H9 (cell line): ENCODE results near the gene PVR. TPM values are rescaled to one million over a fixed set of nuclear protein-coding genes. Genes with fewer than 3 reads are reported as not detected.
A peak's percentile ranks its signal among the peaks of the same experiment; 100 is the strongest.

Experiments used
- DNase-seq: peaks from one replicate; pipeline ENCODE4 v3.0.0-alpha.2; 2017
- H2AFZ ChIP-seq: one replicate; pipeline ENCODE4 v1.6.1; 2013; ENCODE audit warnings: mild to moderate bottlenecking, low read length, control low read depth, moderate library complexity
- H2AK5ac ChIP-seq: 2 replicates; pipeline ENCODE4 v1.6.1; 2013; ENCODE audit warnings: low read length, control low read depth, mixed read lengths; ENCODE audit not compliant: insufficient read length
- H2BK120ac ChIP-seq: one replicate; pipeline ENCODE4 v1.6.1; 2013; ENCODE audit warnings: low read depth, mild to moderate bottlenecking, low read length, control low read depth, inconsistent platforms; ENCODE audit not compliant: poor library complexity, severe bottlenecking
- H2BK12ac ChIP-seq: 2 replicates; pipeline ENCODE4 v1.6.1; 2013; ENCODE audit warnings: low read length, control low read depth, mixed read lengths, low read depth; ENCODE audit not compliant: insufficient read length
- H2BK15ac ChIP-seq: 2 replicates; pipeline ENCODE4 v1.6.1; 2013; ENCODE audit warnings: low read depth, low read length, control low read depth
- H2BK20ac ChIP-seq: one replicate; pipeline ENCODE4 v1.6.1; 2013; ENCODE audit warnings: low read depth, mild to moderate bottlenecking, low read length, control low read depth, inconsistent platforms; ENCODE audit not compliant: poor library complexity, severe bottlenecking
- H2BK5ac ChIP-seq: 2 replicates; pipeline ENCODE4 v1.6.1; 2013; ENCODE audit warnings: low read length, control low read depth, mixed read lengths; ENCODE audit not compliant: insufficient read length
- H3K14ac ChIP-seq: 2 replicates; pipeline ENCODE4 v1.6.1; 2013; ENCODE audit warnings: low read length, control low read depth; ENCODE audit not compliant: insufficient read depth
- H3K18ac ChIP-seq: 2 replicates; pipeline ENCODE4 v1.6.1; 2013; ENCODE audit warnings: low read depth, mild to moderate bottlenecking, mixed read lengths, low read length, control low read depth; ENCODE audit not compliant: insufficient read length
- H3K23ac ChIP-seq: 2 replicates; pipeline ENCODE4 v1.6.1; 2013; ENCODE audit warnings: low read length, control low read depth, mixed read lengths, low read depth; ENCODE audit not compliant: insufficient read length
- H3K23me2 ChIP-seq: 2 replicates; pipeline ENCODE4 v1.6.1; 2013; ENCODE audit warnings: low read depth, mild to moderate bottlenecking, mixed read lengths, low read length, control low read depth; ENCODE audit not compliant: insufficient read length, poor library complexity, severe bottlenecking
- H3K27ac ChIP-seq: 2 replicates; pipeline ENCODE4 v1.5.1; 2013; ENCODE audit warnings: low read length, control low read depth, mixed read lengths, low read depth; ENCODE audit not compliant: insufficient read length
- H3K27me3 ChIP-seq: 2 replicates; pipeline ENCODE4 v1.6.1; 2013; ENCODE audit warnings: low read length, control low read depth, inconsistent platforms; ENCODE audit not compliant: insufficient read depth
- H3K4ac ChIP-seq: 2 replicates; pipeline ENCODE4 v1.6.1; 2013; ENCODE audit warnings: low read depth, mild to moderate bottlenecking, control low read depth, inconsistent platforms, low read length, moderate library complexity
- H3K4me1 ChIP-seq: 2 replicates; pipeline ENCODE4 v1.6.1; 2013; ENCODE audit warnings: low read length, control low read depth, inconsistent platforms; ENCODE audit not compliant: insufficient read depth
- H3K4me2 ChIP-seq: 2 replicates; pipeline ENCODE4 v1.6.1; 2013; ENCODE audit warnings: low read length, control low read depth, mixed read lengths; ENCODE audit not compliant: insufficient read length, insufficient read depth
- H3K56ac ChIP-seq: 2 replicates; pipeline ENCODE4 v1.6.1; 2013; ENCODE audit warnings: low read depth, mild to moderate bottlenecking, mixed read lengths, low read length, control low read depth; ENCODE audit not compliant: insufficient read length
- H3K79me1 ChIP-seq: 2 replicates; pipeline ENCODE4 v1.6.1; 2013; ENCODE audit warnings: low read depth, mild to moderate bottlenecking, moderate library complexity, low read length, control low read depth, inconsistent platforms; ENCODE audit not compliant: insufficient read depth, poor library complexity, severe bottlenecking
- H3K79me2 ChIP-seq: 2 replicates; pipeline ENCODE4 v1.6.1; 2013; ENCODE audit warnings: low read length, control low read depth, inconsistent platforms; ENCODE audit not compliant: insufficient read depth
- H3K9ac ChIP-seq: 2 replicates; pipeline ENCODE4 v1.6.1; 2013; ENCODE audit warnings: low read length, control low read depth, mixed read lengths; ENCODE audit not compliant: insufficient read length; ENCODE audit errors: extremely low read depth
- H3K9me3 ChIP-seq: one replicate; pipeline ENCODE4 v1.6.1; 2013; ENCODE audit warnings: low read depth, low read length, inconsistent platforms; ENCODE audit not compliant: control insufficient read depth
- H3T11ph ChIP-seq: one replicate; pipeline ENCODE4 v1.6.1; 2013; ENCODE audit warnings: mild to moderate bottlenecking, low read length, control low read depth, inconsistent platforms
- H4K20me1 ChIP-seq: one replicate; pipeline ENCODE4 v1.6.1; 2013; ENCODE audit not compliant: control insufficient read depth, insufficient read length, insufficient read depth
- H4K5ac ChIP-seq: 2 replicates; pipeline ENCODE4 v1.6.1; 2013; ENCODE audit warnings: low read depth, mild to moderate bottlenecking, mixed read lengths, low read length, control low read depth; ENCODE audit not compliant: insufficient read length
- H4K8ac ChIP-seq: replicated peaks from 2 replicates; pipeline ENCODE4 v1.6.1; 2013; ENCODE audit warnings: low read length, control low read depth, mixed read lengths, low read depth; ENCODE audit not compliant: insufficient read length
- H4K91ac ChIP-seq: 2 replicates; pipeline ENCODE4 v1.6.1; 2013; ENCODE audit warnings: low read depth, mild to moderate bottlenecking, moderate library complexity, mixed read lengths, low read length, control low read depth; ENCODE audit not compliant: insufficient read length
- H3K27ac Mint-ChIP-seq, 3 experiments: 2 replicates in 2 of 3; 3 replicates in 1 of 3; pipeline ENCODE4 v1.8.0; 2020 to 2021; ENCODE audit warnings: mixed read lengths in 3 of 3, mild to moderate bottlenecking in 1 of 3, moderate library complexity in 1 of 3
- H3K27me3 Mint-ChIP-seq: 2 replicates; pipeline ENCODE4 v1.8.0; 2021; ENCODE audit warnings: low read depth, mild to moderate bottlenecking, moderate library complexity, mixed read lengths
- H3K36me3 Mint-ChIP-seq, 3 experiments: 2 replicates in 2 of 3; 3 replicates in 1 of 3; pipeline ENCODE4 v1.8.0; 2020 to 2021; ENCODE audit warnings: low read depth in 3 of 3, mixed read lengths in 3 of 3; ENCODE audit not compliant: insufficient read depth in 1 of 3
- H3K4me1 Mint-ChIP-seq, 2 experiments: 2 replicates each; pipeline ENCODE4 v1.8.0; 2020; ENCODE audit warnings: mixed read lengths in 2 of 2
- H3K4me3 Mint-ChIP-seq, 2 experiments: 2 replicates in 1 of 2; 3 replicates in 1 of 2; pipeline ENCODE4 v1.8.0; 2020 to 2021; ENCODE audit warnings: mild to moderate bottlenecking in 2 of 2, mixed read lengths in 2 of 2, moderate library complexity in 1 of 2
- H3K9me3 Mint-ChIP-seq, 2 experiments: 2 replicates in 1 of 2; 3 replicates in 1 of 2; pipeline ENCODE4 v1.8.0; 2020; ENCODE audit warnings: mild to moderate bottlenecking in 2 of 2, mixed read lengths in 2 of 2, moderate library complexity in 1 of 2
- WGBS: extraction: QIAGEN DNeasy Blood & Tissue Kit; methylation state at CpG from one replicate; pipeline ENCODE4 v1.1.7; 2013; ENCODE audit warnings: missing lambda C conversion rate, low lambda C conversion rate, mixed read lengths; ENCODE audit not compliant: insufficient read length; ENCODE audit errors: extremely low coverage; 5-methylcytosine and 5-hydroxymethylcytosine counted together
- total RNA-seq: library from RNA; stranded (reverse); gene quantifications from 2 replicates; pipeline ENCODE4 v1.2.1, GENCODE V29; 2021
- TF ChIP-seq, protein P1 (sequence below): fragments of 200-600 bp; sonication (generic); conservative IDR thresholded peaks from 3 replicates; pipeline ENCODE4 v1.8.0; 2021; ENCODE audit warnings: antibody characterized with exemption, mild to moderate bottlenecking

Gene PVR
- total RNA-seq, 1 experiment from 2014 or later, result 29.2 TPM

DNA sequence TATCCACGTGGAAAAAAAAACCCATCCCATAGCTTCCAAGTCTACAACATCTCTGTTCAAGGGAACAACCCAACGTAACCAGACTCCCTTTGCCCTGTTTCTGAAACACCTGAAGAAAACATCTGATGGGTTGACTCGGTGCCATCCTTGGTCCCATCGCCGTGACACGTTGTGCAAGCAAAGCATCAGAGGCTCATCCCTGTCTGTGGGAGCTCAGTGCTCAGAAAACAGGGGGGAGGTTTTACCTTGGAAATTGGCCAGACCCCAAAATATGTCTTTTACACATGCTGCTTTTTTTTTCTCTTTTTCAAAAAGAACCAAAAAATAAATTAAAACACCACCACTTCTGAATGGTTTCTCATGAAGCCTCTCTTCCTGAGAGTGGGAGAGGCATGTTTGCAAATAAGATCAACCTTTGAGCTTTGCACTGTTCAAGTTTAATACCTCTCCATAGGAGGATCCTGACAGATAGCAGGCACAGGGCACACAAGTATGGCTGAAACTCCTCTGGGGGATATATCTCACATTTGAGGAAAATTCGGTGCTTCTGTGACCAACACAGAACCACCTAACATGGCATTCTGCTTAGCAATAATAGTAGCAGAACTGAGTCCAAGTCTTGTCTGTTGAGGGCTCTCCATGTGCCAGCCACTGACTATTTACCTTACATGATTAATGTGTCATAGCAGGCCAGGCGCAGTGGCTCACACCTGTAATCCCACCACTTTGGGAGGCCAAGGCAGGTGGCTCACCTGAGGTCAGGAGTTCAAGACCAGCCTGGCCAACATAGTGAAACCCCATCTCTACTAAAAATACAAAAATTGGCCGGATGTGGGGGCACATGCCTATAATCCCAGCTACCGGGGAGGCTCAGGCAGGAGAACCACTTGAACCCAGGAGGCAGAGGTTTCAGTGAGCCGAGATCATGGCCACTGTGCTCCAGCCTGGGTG, 7.0 kb upstream of the PVR start:
- Mint-ChIP-seq H3K27ac (peak overlapping the region in 1 of 3 experiments; percentile 82; a peak in 2 of 7 replicates), H3K27me3 (peaks cover 6% of the 10 kb centered on the region), H3K4me1 (peaks cover 38 to 41% of the 10 kb centered on the region in 2 experiments), H3K36me3 (peaks cover 0 to 12% (median 7%) of the 10 kb centered on the region in 3 experiments; a peak in 4 of 7 replicates), H3K9me3 (peaks cover 2 to 9% of the 10 kb centered on the region in 2 experiments; a peak in 3 of 5 replicates), H3K4me3 (no peak overlapping the region)
- no peaks in the 10 kb centered on the region for H3K79me2 ChIP-seq
- no peak overlapping the region for H3T11ph ChIP-seq
- no peak overlapping the region for H3K4me2 ChIP-seq
- H4K5ac ChIP-seq, result no peak overlapping the region
- H2BK12ac ChIP-seq, result no peak overlapping the region
- no peak overlapping the region for H4K91ac ChIP-seq
- no peaks in the 10 kb centered on the region for H3K9me3 ChIP-seq
- TF ChIP-seq, protein P1, sequence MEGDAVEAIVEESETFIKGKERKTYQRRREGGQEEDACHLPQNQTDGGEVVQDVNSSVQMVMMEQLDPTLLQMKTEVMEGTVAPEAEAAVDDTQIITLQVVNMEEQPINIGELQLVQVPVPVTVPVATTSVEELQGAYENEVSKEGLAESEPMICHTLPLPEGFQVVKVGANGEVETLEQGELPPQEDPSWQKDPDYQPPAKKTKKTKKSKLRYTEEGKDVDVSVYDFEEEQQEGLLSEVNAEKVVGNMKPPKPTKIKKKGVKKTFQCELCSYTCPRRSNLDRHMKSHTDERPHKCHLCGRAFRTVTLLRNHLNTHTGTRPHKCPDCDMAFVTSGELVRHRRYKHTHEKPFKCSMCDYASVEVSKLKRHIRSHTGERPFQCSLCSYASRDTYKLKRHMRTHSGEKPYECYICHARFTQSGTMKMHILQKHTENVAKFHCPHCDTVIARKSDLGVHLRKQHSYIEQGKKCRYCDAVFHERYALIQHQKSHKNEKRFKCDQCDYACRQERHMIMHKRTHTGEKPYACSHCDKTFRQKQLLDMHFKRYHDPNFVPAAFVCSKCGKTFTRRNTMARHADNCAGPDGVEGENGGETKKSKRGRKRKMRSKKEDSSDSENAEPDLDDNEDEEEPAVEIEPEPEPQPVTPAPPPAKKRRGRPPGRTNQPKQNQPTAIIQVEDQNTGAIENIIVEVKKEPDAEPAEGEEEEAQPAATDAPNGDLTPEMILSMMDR, result no peak
- no peaks in the 10 kb centered on the region; the same call in 1 of the 2 replicates for H3K4me1 ChIP-seq
- H4K8ac ChIP-seq, result no peak overlapping the region
- H4K20me1 ChIP-seq, result no peaks in the 10 kb centered on the region
- H3K14ac ChIP-seq, result no peak overlapping the region
- H2BK20ac ChIP-seq, result no peak overlapping the region
- H3K23ac ChIP-seq, result no peak overlapping the region
- no peak overlapping the region for H3K27ac ChIP-seq
- no peak overlapping the region for H3K56ac ChIP-seq
- no peak overlapping the region for H2AFZ ChIP-seq
- no peaks in the 10 kb centered on the region for H3K79me1 ChIP-seq
- no peaks in the 10 kb centered on the region for H3K23me2 ChIP-seq
- H2AK5ac ChIP-seq, result no peak overlapping the region
- no peak overlapping the region for H3K9ac ChIP-seq
- no peak overlapping the region for H3K4ac ChIP-seq
- H2BK120ac ChIP-seq, result no peak overlapping the region
- DNase-seq, result no peak
- no peaks in the 10 kb centered on the region for H3K27me3 ChIP-seq
- no CpG with 5 or more reads among the region's 11 CpGs for WGBS
- no peak overlapping the region for H2BK5ac ChIP-seq
- no peak overlapping the region for H3K18ac ChIP-seq
- no peak overlapping the region for H2BK15ac ChIP-seq
